Activated CD4-positive, alpha-beta T cell treated with anti-CD3 and anti-CD28 coated beads, Interleukin-2, amount 50 U/mL, for 1 hour (primary cell): Measurements from ENCODE around the gene PHLDB3.
A peak's percentile ranks its signal among the peaks of the same experiment; 100 is the strongest.
"Not testable (repeated sequence)": the region's sequence is repeated elsewhere in the genome, so short reads cannot be mapped to it uniquely, and the experiment has no call there.

Experiments
- DNase-seq: peaks from one replicate; pipeline ENCODE4 v3.0.0-alpha.2; 2020

Gene PHLDB3

GRCh38 chr19:43438291-43439031, 66.1 kb downstream of the PHLDB3 start:
- DNase-seq: peak; percentile 18

GRCh38 chr19:43437712-43438111, 66.8 kb downstream of the PHLDB3 start:
- no peak for DNase-seq

GRCh38 chr19:43437284-43437683, 67.3 kb downstream of the PHLDB3 start:
- not testable (repeated sequence) for DNase-seq

DNA sequence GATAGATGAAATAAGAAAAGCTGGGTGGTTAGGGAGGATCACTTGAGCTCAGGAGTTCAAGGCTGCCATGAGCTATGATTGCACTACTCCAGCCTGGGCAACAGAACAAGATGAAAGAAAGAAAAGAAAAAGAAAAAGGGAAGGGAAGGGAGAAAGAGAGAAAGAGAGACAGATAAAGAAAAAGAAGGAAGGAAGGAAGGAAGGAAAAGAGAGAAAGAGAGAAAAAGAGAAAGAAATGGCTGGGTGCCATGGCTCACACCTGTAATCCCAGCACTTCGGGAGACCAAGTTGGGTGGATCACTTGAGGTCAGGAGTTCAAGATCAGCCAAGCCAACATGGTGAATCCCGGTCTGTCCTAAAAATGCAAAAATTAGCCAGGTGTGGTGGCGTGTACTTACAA, 68.8 kb downstream of the PHLDB3 start:
- no peak for DNase-seq

GRCh38 chr19:43433689-43434088, 70.9 kb downstream of the PHLDB3 start:
- DNase-seq: no peak

- DNase-seq: no peak
Observed at GRCh38 chr19:43433358-43433673, 71.2 kb downstream of the PHLDB3 start.

GRCh38 chr19:43430976-43431375, 73.6 kb downstream of the PHLDB3 start:
- no peak for DNase-seq

DNA sequence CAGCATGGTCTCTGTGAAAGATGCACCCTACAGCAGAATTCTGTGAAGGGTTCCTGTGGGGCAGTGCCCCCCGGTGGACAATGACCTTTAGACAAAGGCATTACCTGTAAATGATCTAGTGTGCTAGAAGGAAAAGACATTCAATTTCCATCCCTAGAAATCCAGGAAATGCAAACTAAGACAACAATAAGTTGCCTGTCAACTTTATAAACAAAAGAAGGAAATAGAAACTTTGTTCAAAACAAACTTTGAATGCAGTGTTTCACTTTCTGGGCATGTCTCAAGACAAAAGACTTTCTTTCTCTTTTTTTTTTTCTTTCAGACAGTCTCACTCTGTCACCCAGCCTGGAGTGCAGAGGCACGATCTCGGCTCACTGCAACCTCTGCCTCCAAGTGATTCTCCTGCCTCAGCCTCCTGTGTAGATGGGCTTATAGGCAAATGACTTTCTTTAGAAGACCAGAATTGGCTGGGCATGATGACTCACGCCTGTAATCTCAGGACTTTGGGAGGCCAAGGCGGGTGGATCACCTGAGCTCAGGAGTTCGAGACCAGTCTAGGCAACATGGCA, 74.3 kb downstream of the PHLDB3 start:
- DNase-seq: no peak

GRCh38 chr19:43429395-43429794, 75.2 kb downstream of the PHLDB3 start:
- no peak for DNase-seq

DNA sequence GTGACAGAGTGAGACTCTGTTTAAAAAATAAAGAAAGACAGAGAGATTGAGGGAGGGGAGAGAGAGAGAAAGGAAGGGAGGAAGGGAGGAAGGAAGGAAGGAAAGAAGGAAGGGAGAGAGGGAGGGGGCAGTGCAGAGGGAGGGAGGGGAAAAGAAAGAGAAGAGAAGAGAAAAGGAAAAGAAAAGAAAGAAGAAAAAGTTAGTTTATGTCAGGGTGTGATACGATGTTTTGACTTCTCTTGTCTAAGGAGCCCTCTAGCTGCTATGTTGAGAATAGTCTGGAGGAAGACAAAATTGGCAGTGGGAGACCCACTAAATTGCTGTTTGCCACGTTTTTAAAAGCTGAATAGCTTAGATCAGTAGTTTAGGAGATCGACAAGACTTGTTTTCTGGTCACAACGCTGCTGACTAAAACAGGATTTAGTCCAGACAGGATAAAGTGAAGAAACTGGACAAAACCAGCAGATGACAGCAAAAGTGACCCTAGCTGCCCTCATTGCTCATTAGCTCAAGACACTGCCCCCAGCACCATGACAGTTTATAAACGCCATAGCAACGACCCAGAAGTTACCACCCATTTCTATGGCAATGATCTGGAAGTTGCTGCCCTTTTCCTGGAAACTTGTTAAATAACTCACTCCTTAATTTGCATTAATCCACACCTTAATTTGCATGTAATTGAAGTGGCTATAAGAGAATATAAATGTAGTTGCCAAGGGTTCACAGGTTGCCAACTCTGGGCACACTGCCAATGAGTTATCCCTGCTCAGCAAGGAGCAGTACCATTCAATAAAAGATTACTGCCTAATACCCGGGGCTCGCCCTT, 78.8 kb downstream of the PHLDB3 start:
- no peak for DNase-seq
